Measurements from ENCODE around the gene SLC25A38. TPM values are rescaled to one million over a fixed set of nuclear protein-coding genes. Genes with fewer than 3 reads are reported as not detected.
"Not testable (repeated sequence)": the region's sequence is repeated elsewhere in the genome, so short reads cannot be mapped to it uniquely, and the experiment has no call there.

SLC25A38 gene
- total RNA-seq, 1 experiment from 2014 or later = 27.6 TPM

- no peak for DNase-seq (ENCODE audit: low read depth)
Observed at GRCh38 chr3:39407259-39407629, 24.1 kb downstream of the SLC25A38 start.

- DNase-seq (ENCODE audit: low read depth) = no peak
Observed at GRCh38 chr3:39407773-39408492, 24.8 kb downstream of the SLC25A38 start.

GRCh38 chr3:39408493-39409372 lies 25.6 kb downstream of the SLC25A38 start:
- no peak for DNase-seq (ENCODE audit: low read depth)

GRCh38 chr3:39409514-39410136 lies 26.5 kb downstream of the SLC25A38 start:
- DNase-seq (ENCODE audit: low read depth) = no peak

- DNase-seq (ENCODE audit: low read depth) = no peak
Observed at GRCh38 chr3:39410893-39411292, 27.7 kb downstream of the SLC25A38 start.

- no peak for DNase-seq (ENCODE audit: low read depth)
Observed at GRCh38 chr3:39412668-39413260, 29.6 kb downstream of the SLC25A38 start.

- no peak for DNase-seq (ENCODE audit: low read depth)
Observed at GRCh38 chr3:39413691-39414420, 30.7 kb downstream of the SLC25A38 start.

GRCh38 chr3:39414421-39414907 lies 31.3 kb downstream of the SLC25A38 start:
- DNase-seq (ENCODE audit: low read depth) = no peak

- DNase-seq (ENCODE audit: low read depth) = not testable (repeated sequence)
Observed at GRCh38 chr3:39415302-39415701, 32.1 kb downstream of the SLC25A38 start.

- DNase-seq (ENCODE audit: low read depth) = no peak
Observed at GRCh38 chr3:39415983-39416382, 32.8 kb downstream of the SLC25A38 start.

- not testable (repeated sequence) for DNase-seq (ENCODE audit: low read depth)
Observed at GRCh38 chr3:39416998-39417397, 33.8 kb downstream of the SLC25A38 start.

GRCh38 chr3:39418556-39419225 lies 35.5 kb downstream of the SLC25A38 start:
- DNase-seq (ENCODE audit: low read depth) = not testable (repeated sequence)

GRCh38 chr3:39419742-39420315 lies 36.7 kb downstream of the SLC25A38 start:
- DNase-seq (ENCODE audit: low read depth) = no peak

- DNase-seq (ENCODE audit: low read depth) = no peak
Observed at GRCh38 chr3:39420543-39420942, 37.4 kb downstream of the SLC25A38 start.

GRCh38 chr3:39423436-39423970 lies 40.3 kb downstream of the SLC25A38 start:
- peak; percentile 32 for DNase-seq (ENCODE audit: low read depth)

- no peak for DNase-seq (ENCODE audit: low read depth)
Observed at GRCh38 chr3:39426312-39426711, 43.1 kb downstream of the SLC25A38 start.

GRCh38 chr3:39427506-39427905 lies 44.3 kb downstream of the SLC25A38 start:
- no peak for DNase-seq (ENCODE audit: low read depth)

GRCh38 chr3:39428745-39429201 lies 45.6 kb downstream of the SLC25A38 start:
- no peak for DNase-seq (ENCODE audit: low read depth)

- no peak for DNase-seq (ENCODE audit: low read depth)
Observed at GRCh38 chr3:39429466-39429865, 46.3 kb downstream of the SLC25A38 start.

GRCh38 chr3:39432342-39432741 lies 49.2 kb downstream of the SLC25A38 start:
- no peak for DNase-seq (ENCODE audit: low read depth)

Measured in LHCN-M2 (cell line).